ENCODE measurements around the gene TANK.

TANK gene

DNA sequence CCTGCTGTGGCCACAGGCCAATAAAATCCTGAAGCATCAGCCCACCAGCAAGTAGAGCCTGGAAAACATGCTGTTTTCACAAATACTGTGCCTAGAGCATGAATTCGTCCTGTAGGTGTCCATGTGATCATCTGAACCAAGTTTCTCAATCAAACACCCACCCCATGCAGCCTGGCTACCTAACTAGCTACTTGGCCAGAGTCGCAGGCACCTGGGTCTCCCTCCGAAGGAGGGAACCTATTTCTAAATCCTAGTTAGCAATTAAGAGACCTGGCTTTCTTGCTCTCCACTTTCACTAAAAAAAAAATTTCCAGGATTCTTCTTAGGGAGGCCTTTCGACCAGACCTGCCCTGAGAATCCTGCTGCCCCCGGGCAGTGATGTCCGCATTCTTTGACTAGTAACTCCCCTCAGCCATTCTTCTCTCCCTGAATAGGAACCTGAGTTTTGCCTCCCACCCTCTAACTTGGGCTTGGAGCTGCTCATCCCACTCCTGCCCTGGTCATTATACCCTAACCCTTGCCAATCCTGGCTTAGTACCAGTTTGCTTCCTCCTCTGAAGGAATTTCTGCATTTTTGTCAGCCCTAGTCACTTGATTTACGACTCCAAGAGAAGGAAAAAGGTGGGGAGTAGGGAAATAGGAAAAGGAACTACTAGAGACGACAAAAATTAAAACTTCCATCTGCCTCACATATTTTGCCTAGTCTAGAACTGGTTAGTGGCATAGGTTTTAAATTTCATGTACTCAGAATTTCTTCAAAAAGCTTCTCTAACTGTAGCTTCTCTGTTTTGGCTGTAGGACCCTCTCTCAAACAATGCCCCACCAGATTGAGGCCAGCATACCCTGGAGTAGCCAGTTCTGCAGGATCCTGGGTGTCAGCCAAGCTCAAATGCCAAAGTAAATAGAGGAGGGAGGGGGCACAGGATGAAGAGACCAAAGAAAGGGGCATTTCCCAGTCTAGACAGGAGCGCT lies 25.4 kb upstream of the TANK start:
- no peak for DNase-seq

DNA sequence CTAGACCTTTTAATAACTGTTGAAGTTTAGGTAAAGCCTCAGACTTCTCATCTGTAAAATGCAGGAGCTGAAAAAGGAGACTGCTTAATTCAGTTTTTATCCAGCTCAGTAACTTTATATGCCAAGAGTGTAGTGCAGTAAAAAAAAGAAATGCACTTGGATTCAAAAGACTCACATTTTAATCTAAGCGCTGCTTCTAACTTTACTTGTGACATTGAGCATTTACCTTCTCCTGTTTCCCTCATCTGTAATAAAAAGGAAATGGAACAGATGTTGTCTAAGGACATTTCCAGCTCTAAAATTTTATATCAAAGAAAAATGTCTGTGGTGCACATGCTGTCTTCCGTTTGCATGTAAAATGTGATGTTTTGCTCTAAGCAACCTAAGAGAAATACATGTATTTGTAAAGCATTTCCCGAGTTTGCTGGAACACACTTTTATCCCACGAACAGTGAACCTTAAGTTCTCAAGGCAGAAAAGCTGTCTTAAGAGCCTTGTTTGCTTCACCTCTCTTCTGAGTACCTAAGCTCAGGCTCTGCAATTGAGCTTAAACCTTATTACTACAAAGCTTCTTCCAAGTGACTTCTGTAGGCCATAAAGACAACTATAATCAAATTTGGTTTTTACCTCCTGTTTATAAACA lies 24.2 kb upstream of the TANK start:
- no peak for DNase-seq

DNA sequence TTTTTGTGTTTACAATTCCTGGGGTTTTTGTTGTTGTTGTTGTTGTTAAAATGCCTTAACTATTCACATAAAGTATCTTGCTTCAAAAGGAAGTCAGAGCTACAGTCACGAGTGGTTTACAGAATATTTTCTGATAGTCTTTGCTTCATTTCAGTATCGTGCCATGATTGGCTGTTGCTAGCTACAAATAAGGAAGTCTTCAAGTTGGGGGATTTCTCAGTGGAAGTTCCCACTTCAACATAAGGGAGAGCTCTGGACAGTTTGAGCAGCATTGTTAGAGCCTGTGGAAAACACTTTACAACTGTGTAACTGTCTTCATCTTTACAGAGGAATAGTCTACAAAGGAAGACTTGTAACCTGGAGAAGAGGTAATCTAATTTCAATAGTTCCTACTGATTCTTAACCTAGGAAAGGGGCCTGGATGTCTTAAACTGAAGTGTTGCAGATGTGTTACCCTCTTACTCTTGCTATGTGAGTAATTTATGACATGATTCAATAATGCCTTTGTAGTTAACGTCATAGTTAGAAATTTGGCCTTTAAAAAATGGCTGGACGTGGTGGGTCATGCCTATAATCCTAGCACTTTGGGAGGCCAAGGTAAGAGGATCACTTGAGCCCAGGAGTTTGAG lies 23.4 kb upstream of the TANK start:
- peak in 1 of 2 donors; percentile 83 for DNase-seq

GRCh38 chr2:161138429-161138828 lies 21.8 kb upstream of the TANK start:
- no peak for DNase-seq

DNA sequence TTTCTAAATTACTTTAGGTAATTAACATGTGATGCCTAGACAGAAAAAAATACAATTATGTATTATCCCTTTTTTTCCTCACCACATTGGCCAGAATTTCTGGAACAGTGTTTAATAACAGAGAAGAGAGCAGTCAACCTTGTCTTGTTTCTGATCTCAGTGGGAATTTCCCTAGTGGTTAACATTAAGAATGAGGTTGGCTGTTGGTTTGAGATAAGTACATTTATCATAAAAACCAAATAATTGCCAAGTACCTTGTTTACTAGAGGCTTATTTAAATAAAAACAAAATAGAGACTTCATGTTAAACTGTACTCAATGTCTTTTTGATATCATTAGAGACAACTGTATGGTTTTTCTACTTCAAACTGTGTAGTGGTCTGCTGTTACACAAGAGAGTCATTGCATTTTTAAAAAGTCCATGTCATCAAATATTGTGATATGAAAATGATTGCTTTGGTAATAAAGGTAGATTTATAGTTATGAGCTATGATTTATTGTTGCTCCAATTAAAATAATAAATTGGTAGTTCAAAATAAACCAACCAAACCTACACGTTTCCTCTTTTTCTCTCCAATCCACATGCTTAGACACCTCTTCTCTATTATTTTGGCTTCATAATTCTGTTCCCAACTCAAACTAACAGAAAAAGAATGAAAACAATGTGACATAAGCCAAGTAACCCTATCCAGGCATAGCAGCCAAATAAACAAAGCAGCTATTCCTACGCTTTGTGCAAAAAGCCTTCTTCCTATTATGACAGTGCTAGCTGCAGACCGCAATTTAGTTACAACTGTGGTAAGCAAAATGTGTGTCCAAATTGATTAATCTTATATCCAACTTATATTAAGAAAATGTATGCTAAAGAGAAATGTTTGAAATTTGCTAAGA lies 20.9 kb upstream of the TANK start:
- no peak for DNase-seq

GRCh38 chr2:161141033-161141432 lies 19.2 kb upstream of the TANK start:
- DNase-seq: no peak

- no peak for DNase-seq
Measured at GRCh38 chr2:161146209-161146775, 13.9 kb upstream of the TANK start.

DNA sequence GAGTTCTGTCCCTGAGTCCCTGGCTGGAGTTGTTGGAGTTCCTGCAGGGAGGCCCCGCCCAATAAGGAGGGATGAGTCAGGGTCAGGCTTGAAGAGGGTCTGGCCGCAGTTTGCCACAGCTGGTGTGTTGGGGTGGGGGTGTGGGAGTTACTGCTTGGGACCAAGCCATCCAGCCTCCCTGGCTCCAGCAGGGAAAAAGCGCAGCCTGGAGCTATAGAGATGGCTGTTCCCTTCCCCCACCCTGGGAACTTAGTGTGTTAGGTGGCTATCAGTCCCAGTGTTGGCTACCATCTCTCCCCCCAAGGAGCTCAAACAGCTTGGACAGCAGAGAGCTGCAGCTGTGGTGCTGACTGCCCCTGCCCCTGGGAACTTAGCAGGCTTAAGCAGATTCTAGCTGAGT lies 13.2 kb upstream of the TANK start:
- DNase-seq: no peak

GRCh38 chr2:161147856-161148255 lies 12.4 kb upstream of the TANK start:
- DNase-seq: no peak

- DNase-seq: no peak
Measured at GRCh38 chr2:161150704-161151103, 9.5 kb upstream of the TANK start.

DNA sequence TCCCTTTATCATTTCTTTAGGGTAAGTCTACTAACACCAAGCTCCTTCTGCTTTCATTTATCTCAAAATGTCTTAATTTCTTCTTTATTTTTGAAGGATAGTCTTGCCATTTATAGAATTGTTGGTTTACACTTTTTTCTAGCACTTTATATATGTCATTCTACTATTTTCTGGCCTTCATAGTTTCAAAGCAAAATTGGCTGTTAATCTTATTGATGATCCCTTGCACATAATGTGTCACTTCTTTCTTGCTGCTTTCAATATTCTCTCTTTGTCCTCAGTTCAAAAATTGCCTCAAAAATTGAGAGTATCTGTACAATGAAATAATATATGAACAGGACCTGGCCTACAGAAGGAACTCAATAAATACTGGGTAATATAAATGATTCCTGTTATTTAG lies 7.9 kb upstream of the TANK start:
- DNase-seq: no peak

DNA sequence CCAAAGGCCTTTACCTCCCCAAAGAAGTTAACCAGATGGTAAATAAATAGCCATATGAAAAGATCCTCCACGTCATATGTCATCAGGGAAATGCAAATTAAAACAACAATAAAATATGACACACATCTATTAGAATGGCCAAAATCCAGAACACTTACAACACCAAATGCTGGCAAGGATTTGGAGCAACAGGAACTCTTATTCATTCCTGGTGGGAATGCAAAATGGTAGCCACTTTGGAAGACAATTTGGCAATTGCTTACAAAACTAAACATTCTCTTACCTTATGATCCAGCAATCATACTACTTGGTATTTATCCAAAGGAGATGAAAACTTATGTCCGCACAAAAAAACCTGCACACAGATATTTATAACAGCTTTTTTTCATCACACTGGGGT lies 1.3 kb upstream of the TANK start:
- no peak for DNase-seq

GRCh38 chr2:161159456-161160225 lies 587 bp upstream of the TANK start:
- DNase-seq: no peak

DNA sequence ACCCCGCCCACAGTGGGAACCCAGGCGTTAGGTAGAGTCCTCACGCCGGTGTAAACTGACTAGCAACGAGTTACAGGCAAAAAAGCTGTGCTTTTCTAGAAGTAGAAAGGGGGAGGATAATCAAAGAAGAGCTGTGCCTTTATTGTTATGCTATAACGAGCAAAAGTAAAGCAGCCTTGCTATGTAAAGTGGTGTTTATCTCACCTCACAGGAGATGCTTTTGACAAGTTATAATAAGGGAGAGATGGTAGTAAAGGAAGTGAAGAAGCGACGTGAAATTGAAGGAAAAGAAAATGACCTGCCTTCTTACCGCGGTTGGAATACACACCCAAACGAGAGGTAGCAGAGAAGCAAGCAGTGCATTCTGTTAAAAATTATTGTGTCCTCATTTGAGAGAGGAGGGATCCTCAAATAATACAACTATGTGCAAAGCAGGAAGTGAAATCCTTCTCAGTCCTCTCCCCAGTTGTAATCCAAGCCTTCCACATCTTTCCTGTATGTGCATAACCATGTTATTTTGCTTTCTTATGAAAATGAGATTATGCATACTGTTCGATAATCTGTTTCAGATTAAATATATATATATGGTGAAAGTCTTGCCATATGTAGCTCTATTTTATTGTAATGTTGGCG lies 962 bp downstream of the TANK start:
- DNase-seq: peak in 1 of 2 donors; percentile 18

DNA sequence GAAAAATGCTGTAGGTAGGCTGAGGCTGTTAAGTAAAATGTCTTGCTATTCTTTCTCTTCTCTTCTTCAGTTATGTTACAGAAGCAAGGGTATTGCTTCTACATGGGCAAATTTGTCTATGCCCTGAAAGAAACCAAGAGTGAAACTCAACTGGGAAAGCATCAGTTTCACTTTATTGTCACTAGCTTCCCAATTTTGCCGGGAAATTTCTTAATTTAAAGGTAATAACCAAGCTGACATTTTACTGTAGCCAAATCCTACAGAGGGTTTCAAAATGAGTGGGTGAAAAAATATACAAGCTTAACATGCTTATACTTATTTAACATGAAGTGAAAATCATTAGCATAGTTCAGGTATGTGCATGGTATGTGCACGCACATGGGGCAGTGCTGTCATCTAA lies 3.2 kb downstream of the TANK start:
- no peak for DNase-seq

- DNase-seq: no peak
Measured at GRCh38 chr2:161164161-161164560, 3.9 kb downstream of the TANK start.

DNA sequence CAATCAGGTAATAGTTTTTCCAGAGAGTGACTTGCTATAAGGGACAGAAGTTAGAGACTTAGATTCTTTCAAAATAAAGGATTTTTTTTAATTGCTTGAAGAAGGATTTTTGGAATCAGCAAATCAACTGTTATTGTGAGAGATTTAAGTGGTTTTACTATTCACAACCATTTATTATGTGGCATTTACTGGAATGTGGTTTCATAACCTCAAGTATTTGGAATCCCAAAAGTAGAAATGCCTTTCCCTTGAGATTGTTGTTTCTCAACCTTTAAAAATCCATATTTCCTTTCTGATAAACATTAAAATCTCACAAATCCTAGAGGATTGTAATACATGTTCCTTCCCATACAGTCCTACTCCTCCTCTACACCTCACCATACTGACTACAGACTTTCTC lies 5.0 kb downstream of the TANK start:
- no peak for DNase-seq

DNA sequence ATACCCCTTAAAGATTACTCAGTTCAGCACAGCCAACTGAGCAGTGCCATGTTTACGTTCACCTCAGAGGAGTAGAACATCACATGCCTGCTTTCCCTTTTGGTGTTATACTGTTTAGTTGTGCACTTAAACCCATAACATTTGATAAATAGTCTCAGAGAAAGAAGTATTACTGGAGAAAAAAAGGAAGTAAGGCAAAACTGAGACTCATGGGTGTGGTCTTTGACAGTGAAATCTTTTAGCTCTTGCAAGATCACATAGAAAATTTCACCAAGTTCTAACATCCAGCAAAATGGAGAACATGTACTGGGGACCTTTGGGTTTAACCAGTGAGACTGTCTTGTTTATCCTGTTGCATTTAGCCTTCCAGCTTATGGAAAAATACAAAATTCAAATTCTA lies 5.6 kb downstream of the TANK start:
- DNase-seq: peak in 1 of 2 donors; percentile 40

DNA sequence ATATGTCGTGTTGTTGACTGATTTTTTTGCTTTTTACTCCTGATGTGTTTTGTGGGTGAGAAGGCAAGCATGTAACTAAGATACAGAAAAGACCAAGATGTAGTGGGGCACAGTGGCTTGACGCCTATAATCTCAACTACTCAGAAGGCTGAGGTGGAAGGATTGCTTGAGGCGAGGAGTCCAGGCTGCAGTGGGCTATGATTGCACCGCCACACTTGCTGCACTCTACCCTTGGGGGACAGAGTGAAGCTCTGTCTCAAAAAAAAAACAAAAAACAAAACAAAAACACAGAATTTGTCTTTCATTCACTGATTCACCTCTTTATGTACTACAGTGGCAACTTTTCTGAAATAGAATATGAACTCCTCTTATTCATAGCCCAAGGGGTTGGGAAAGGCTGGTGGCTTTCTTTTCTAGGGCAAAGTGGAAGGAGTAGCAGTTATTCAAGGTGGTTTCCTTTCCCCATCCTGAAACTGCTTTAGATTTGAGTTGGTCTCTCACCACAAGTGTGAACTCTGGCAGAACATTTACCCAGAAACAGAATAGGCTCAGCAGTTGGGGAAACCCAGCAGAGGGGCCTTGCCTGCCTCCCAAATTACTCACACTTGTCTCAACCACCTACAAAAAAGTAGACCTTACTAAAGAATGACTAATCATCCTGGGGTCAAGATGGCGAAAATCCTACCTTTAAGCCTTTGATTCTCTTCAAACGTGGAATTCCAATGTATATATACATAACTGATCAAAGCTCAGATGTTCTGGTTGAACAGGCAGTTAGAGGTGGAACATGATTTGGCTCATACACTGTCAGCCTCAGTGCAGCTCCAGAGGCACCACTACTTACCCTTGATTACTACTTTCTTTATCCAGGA lies 6.5 kb downstream of the TANK start:
- DNase-seq: no peak

DNA sequence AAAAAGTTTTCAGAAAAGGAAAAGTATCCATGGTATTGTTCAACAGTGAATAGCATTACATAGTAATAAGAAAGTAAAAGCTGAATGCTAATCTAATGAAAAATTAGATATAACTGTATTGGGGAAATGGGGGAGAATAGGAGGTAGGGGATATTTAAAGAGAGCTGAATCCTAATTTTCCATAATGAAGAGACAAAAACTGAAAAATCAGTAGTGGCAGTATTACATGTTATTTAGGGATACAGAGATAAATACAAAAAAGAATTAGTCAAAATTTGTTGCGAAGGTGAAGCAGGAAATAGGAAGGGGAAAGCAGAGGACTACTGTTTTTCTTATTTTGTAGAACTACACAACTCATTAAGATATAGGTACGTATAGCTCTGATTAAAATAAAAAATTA lies 9.1 kb downstream of the TANK start:
- DNase-seq: no peak

Data from bone marrow (tissue), 2 donors.